Endothelial cell (in vitro differentiated cells): ENCODE results near the gene MARK2. TPM values are rescaled to one million over a fixed set of nuclear protein-coding genes. Genes with fewer than 3 reads are reported as not detected.

ENCODE experiments used
- DNase-seq: peaks from one replicate; pipeline ENCODE4 v3.0.0; 2021; ENCODE audit warnings: low spot score
- H3K27ac Mint-ChIP-seq: one replicate; pipeline ENCODE4 v1.8.0; 2021; ENCODE audit warnings: mixed read lengths, inconsistent platforms; ENCODE audit not compliant: unreplicated experiment
- H3K27me3 Mint-ChIP-seq: one replicate; pipeline ENCODE4 v1.8.0; 2021; ENCODE audit warnings: mild to moderate bottlenecking, moderate library complexity, mixed read lengths, inconsistent platforms; ENCODE audit not compliant: unreplicated experiment
- H3K36me3 Mint-ChIP-seq: one replicate; pipeline ENCODE4 v1.8.0; 2021; ENCODE audit warnings: mild to moderate bottlenecking, low read depth, mixed read lengths, inconsistent platforms; ENCODE audit not compliant: unreplicated experiment
- H3K4me1 Mint-ChIP-seq: one replicate; pipeline ENCODE4 v1.8.0; 2021; ENCODE audit warnings: mild to moderate bottlenecking, mixed read lengths, inconsistent platforms; ENCODE audit not compliant: unreplicated experiment
- H3K4me3 Mint-ChIP-seq: one replicate; pipeline ENCODE4 v1.8.0; 2021; ENCODE audit warnings: mild to moderate bottlenecking, mixed read lengths, inconsistent platforms; ENCODE audit not compliant: unreplicated experiment
- H3K9me3 Mint-ChIP-seq: one replicate; pipeline ENCODE4 v1.8.0; 2021; ENCODE audit warnings: mixed read lengths, inconsistent platforms; ENCODE audit not compliant: unreplicated experiment
- CTCF ChIP-seq: fragments of 200-600 bp; sonication (generic); IDR thresholded peaks from one replicate; pipeline ENCODE4 v1.5.0; 2021; ENCODE audit warnings: antibody characterized with exemption; ENCODE audit not compliant: unreplicated experiment
- total RNA-seq: library from RNA; stranded (reverse); fragmentation: NEBNext Ultra II Directional; extraction: Animal tissue kit (Norgen Biotek cat#: 25700); gene quantifications from one replicate; pipeline ENCODE4 v1.2.1, GENCODE V29; 2021; ENCODE audit not compliant: unreplicated experiment

Gene MARK2
- total RNA-seq, 1 donor from 2014 or later = 42.6 TPM

DNA sequence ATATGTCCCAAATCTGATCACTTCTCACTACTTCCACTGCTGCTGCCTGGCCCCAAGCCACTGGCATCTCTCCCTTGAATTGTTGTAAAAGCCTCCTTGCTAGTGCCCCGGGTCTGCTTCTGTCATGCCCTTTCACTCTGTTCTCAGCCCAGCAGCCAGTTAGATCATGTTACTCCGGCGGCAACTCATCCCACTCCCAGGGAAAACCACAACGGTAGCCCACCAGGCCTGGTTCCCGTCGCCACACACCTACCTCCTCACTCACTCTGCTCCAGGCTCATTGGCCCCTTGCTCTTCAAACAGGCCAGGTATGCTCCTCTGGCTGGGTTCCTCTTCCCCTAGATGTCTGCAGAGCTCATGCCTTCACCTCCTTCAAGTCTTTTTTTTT, 3.8 kb upstream of the MARK2 start:
- TF ChIP-seq CTCF = no peak
- Mint-ChIP-seq H3K9me3 (no peaks in the 10 kb centered on the region), H3K4me3 (no peak overlapping the region), H3K4me1 (peaks cover 24% of the 10 kb centered on the region), H3K36me3 (peaks cover 7% of the 10 kb centered on the region), H3K27me3 (peaks cover 7% of the 10 kb centered on the region), H3K27ac (no peak overlapping the region)
- DNase-seq = no peak

GRCh38 chr11:63837027-63837688, 1.8 kb upstream of the MARK2 start:
- DNase-seq = peak; percentile 74
- peaks cover 20% of the 10 kb centered on the region for H3K27me3 Mint-ChIP-seq
- peaks cover 41% of the 10 kb centered on the region for H3K4me1 Mint-ChIP-seq
- H3K9me3 Mint-ChIP-seq = no peaks in the 10 kb centered on the region
- H3K36me3 Mint-ChIP-seq = peaks cover 24% of the 10 kb centered on the region
- H3K4me3 Mint-ChIP-seq = peak overlapping the region; percentile 59
- peak; percentile 80 for TF ChIP-seq CTCF
- H3K27ac Mint-ChIP-seq = peak overlapping the region; percentile 95

DNA sequence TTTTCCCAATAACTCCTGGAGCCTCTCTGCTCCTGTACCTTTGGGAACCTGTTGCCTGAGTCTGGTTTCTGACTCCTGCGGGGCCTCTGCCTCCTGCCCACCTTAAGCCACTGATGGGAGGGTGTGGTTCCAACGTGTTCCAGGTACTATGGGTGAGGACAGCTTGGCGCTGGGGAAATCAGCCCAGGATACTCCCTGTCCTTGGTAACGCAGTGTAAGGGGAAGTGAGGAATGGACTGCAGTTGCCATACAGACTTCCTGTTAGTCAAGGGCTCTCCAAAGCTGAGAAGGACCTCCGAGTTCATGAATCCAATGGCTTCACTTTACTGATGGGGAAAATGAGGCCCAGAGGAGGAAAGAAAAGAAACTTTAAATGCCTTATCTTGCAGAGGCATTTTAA, 1.2 kb upstream of the MARK2 start:
- TF ChIP-seq CTCF = no peak
- DNase-seq = no peak
- Mint-ChIP-seq H3K4me3 (peak overlapping the region; percentile 82), H3K4me1 (peaks cover 46% of the 10 kb centered on the region), H3K9me3 (no peaks in the 10 kb centered on the region), H3K27ac (peak overlapping the region; percentile 95), H3K27me3 (peaks cover 20% of the 10 kb centered on the region), H3K36me3 (peaks cover 24% of the 10 kb centered on the region)

GRCh38 chr11:63838150-63838677, 696 bp upstream of the MARK2 start:
- H3K4me3 Mint-ChIP-seq = peak overlapping the region; percentile 82
- H3K27ac Mint-ChIP-seq = peak overlapping the region; percentile 95
- no peak for DNase-seq
- peaks cover 24% of the 10 kb centered on the region for H3K36me3 Mint-ChIP-seq
- H3K27me3 Mint-ChIP-seq = peaks cover 20% of the 10 kb centered on the region
- no peak for TF ChIP-seq CTCF
- H3K4me1 Mint-ChIP-seq = peaks cover 51% of the 10 kb centered on the region
- no peaks in the 10 kb centered on the region for H3K9me3 Mint-ChIP-seq

DNA sequence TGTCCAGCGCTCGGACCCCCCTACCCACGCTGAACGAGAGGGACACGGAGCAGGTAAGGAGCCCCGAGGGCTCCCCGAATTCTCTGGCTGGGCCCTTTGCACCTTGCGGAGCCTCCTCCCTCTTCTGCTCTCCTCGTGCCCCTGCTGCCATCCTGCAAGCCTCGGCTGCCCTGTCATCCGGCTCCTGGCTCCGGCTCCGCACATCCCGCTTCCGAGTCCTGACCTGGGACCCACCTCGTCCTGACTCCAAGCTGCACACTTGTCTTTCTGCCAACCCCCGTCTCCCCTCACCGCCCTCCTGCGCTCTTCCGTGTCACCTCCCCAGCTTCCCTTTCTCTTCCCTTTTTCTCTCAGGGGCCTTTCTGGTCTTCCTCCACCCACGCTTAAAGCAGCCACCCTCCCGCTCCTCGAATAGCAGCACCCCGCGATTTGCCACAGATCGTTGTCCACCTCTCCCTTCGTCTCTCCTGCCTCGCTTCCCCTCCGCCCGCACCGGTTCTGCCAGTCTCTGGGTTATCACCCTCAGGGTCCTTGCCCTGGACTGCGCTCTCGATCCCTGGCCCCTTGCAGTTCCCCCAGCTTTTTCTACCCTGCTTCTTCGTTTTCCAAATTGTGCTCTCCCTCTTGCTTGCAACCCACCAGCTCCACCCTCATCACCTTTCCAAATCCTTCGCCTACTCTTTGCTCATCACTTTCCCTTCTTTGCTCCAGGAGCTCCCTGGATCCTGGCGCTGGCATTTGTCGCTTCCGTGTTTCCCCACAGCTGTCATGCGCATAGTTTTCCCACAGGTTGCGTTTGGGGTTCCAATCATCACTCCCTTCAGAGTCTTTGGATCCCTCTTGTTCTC, 822 bp downstream of the MARK2 start:
- Mint-ChIP-seq H3K4me1 (peaks cover 65% of the 10 kb centered on the region), H3K9me3 (no peaks in the 10 kb centered on the region), H3K4me3 (peak overlapping the region; percentile 92), H3K27me3 (peaks cover 22% of the 10 kb centered on the region), H3K27ac (peak overlapping the region; percentile 88), H3K36me3 (peaks cover 26% of the 10 kb centered on the region)
- peak; percentile 42 for DNase-seq
- TF ChIP-seq CTCF = no peak
